ENCODE measurements around the gene VCL.
A peak's percentile ranks its signal among the peaks of the same experiment; 100 is the strongest.

The VCL gene

DNA sequence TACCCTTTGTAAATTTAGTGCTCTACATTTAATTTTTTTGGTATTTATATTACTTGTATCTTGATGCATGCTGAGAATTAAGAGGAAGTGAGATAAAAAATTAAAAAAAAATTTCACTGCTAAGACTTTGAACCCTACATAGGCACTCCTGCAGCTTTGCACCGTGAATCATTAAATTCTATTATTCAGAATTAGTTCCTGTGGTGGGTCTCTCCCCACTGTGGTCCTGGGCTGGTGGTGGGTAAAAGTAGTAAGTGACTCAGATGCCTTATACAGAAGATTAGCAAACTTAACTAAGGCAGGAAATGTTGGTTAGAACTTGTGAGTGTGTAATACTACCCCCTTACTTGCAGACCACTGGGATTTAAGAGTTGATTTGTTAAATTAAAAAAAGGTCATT lies 80.1 kb downstream of the VCL start:
- TF ChIP-seq POLR2A (IDR thresholded peaks at IDR 0.05; ENCODE audit: low read length) (no peak), GATA1 (IDR thresholded peaks at IDR 0.05; ENCODE audit: low read depth, low read length) (no peak)
- no peak for DNase-seq

DNA sequence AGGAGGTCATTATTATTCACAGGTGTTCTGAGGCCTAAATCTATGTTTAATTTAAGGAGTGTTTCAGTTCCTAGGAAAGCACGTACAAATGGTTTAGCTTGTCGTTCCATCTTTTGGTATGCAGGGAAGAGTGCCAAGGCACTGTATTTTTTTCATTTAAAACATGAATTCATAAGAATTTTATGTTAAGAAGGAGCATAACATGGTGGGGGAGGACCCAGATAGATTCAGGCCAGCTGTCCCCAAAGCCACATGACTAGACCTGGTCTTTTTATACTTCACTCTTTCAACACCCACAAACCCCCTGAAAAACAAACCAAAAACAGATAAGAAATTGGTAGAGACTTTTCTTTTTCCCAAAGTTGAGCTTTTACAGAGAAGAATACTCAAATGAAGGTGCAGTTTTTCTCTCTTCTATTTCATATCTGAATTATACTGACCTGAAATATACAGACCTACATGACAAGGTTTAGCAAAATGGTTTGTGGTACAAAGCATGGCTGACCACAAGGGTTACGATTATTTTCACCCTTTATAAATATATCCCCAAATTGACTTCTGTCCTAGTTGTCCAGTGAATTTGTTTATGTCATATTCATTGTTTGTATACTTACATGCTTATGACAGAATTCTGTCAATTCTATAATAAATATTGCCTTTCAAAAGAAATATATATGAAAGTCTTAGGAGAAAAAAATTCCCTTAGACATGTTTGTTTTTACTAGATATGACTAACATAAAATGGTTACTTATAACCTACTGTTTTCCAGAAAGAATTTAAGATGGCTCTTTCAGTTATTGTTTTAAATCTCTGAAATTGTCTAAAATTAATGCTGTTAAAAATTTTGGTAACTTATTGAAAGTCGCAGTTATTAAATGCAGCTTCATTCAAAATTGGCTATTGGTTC lies 81.4 kb downstream of the VCL start:
- no peak for DNase-seq
- no peak for TF ChIP-seq GATA1 (IDR thresholded peaks at IDR 0.05; ENCODE audit: low read depth, low read length)
- no peak for TF ChIP-seq POLR2A (IDR thresholded peaks at IDR 0.05; ENCODE audit: low read length)

DNA sequence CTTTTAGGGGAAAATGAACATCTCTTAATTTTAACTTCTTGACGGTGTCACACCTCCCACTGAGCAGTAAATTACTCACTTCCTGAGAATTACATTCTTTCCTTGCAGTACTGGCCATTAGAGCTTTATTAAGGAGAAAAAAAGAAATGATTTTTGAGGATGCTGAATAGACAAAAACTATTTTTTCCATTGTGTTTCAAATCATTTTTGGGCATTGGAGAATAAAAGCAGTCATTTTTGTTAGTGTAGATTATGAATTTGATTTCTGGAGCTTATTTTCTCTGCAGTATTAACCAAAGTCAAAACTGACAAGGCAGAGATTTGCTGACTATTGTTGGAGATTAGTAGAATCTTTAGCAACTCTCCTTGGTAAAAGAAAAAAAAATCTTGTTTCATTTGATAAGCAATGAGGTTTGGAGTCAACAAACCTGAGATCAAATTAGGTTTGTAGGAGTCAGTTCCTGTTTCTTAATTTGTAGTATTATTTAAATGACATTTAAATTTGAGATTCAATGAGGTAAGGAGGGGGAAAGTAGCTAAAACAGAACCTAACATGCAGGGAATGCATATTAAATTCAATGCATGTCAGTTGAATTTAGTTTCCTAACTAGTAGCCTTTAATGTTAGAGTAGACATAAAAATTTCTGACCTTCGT lies 82.1 kb downstream of the VCL start:
- no peak for TF ChIP-seq GATA1 (IDR thresholded peaks at IDR 0.05; ENCODE audit: low read depth, low read length)
- TF ChIP-seq POLR2A (IDR thresholded peaks at IDR 0.05; ENCODE audit: low read length), result no peak
- DNase-seq, result no peak

DNA sequence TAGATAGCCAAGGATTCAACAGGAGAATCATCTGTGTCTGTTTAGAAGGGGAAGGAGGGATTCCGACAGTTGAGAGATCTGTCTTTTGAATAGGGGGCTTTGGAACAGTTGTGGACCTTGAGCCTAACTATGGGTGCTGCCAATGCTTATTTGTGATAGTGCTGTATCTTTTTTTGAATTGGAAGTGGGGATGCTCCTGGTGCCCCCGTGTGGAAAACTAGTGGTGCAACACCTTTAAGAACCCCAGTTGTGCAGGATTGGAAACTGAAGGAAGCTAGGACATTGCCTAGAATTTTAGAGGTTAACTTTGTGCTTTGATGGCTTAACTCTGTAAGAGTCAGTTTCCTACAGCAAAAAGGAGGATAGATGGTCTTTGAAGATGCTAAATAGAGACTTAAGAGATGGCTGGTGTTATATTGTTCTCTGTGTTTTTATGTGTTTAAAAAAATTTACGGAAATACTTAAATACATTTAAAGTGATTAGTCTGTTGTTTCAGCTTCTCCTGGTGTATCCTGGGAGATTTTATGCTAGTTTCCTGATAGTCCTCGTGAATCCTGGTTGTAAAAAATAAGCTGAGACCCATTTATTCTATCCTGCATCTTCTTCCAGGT lies 83.4 kb downstream of the VCL start:
- TF ChIP-seq GATA1 (IDR thresholded peaks at IDR 0.05; ENCODE audit: low read depth, low read length) (no peak), POLR2A (IDR thresholded peaks at IDR 0.05; ENCODE audit: low read length) (no peak)

DNA sequence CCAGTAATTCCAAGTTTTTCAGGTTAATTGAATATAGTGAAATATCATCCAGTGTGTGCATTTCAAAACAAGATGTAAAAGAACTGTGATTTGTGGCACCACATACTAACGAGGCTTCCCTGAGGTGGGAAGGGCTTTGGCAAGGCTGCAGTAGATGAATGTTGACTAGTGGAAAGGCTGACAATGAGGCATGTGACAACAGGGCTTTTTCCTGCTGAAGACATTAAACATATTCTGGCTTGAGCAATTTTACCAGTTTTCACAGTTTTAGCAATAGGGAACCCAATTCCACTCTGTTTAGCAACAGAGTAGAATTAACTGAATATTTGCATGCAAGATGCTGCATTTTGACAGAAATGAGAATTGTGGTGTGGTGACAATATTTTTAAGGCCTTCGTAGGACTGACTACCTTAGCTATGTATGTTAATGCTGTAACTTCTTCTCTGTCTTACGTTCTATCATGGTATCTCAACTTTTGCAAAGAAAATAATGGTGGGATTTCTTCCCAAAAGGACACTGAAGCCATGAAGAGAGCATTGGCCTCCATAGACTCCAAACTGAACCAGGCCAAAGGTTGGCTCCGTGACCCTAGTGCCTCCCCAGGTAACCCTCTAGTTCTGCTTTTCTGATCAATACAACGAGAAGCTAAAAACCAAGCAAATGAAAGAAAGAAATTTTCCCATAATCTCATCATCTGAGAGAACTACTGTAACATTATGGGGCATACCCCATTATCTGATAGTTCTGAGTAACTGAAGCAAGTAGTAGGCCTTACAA lies 84.2 kb downstream of the VCL start:
- DNase-seq, result no peak
- no peak for TF ChIP-seq GATA1 (IDR thresholded peaks at IDR 0.05; ENCODE audit: low read depth, low read length)
- no peak for TF ChIP-seq POLR2A (IDR thresholded peaks at IDR 0.05; ENCODE audit: low read length)

More for the DNA sequence above, 83.4 kb downstream of the VCL start:
- DNase-seq, result peak; percentile 67 to 80

DNA sequence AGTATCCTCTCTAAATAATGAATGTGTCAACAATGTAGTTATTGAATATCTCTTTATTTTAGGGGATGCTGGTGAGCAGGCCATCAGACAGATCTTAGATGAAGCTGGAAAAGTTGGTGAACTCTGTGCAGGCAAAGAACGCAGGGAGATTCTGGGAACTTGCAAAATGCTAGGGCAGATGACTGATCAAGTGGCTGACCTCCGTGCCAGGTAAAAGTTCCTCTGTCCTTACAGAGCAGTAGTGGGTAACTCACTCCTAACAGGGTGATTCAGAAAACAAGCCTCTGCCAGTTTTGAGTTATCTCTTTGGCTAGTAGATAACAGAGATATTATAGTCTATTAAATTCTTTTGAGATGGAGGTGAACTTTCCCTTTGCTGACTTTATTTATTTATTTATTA lies 85.4 kb downstream of the VCL start:
- DNase-seq, result no peak
- TF ChIP-seq GATA1 (IDR thresholded peaks at IDR 0.05; ENCODE audit: low read depth, low read length) (no peak), POLR2A (IDR thresholded peaks at IDR 0.05; ENCODE audit: low read length) (no peak)

DNA sequence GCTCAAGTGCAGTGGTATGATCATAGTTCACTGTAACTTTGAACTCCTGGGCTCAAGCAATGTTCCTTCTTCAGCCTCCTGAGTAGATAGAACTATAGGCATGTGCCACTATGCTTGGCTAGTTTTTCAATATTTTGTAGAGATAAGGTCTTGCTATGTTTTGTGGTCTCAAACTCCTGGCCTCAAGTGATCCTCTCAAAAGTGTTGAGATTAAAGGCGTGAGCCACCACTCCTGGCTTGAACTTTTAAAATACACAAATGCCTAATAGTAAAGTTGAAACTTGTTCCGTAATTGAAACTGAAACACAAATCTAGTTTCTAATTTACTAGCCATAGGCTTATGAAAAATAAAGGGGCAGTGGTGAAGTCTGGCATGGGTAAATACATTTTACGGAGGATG lies 87.0 kb downstream of the VCL start:
- no peak for TF ChIP-seq GATA1 (IDR thresholded peaks at IDR 0.05; ENCODE audit: low read depth, low read length)
- no peak for TF ChIP-seq POLR2A (IDR thresholded peaks at IDR 0.05; ENCODE audit: low read length)

DNA sequence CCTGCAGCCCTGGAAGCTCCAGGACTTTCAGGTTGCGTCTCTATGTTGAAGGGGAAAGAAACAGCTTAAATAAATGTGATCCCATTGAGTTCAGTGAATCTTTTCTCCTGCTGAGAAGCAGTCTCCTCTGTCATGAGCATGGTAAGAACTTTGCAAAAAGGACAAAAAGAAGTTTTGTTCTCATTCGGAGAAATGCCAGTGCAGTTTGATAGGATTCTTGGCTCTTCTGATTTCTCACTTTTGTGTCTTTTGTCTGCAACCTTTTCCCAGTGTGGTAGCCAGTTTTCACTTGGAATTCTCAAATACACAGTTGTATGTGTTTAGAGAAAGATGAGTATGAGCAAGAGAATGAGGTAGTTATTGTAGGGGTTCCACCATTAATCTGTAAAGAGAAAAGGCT lies 88.4 kb downstream of the VCL start:
- TF ChIP-seq POLR2A (IDR thresholded peaks at IDR 0.05; ENCODE audit: low read length) (no peak), GATA1 (IDR thresholded peaks at IDR 0.05; ENCODE audit: low read depth, low read length) (no peak)
- DNase-seq, result no peak

More for the DNA sequence above, 87.0 kb downstream of the VCL start:
- DNase-seq, result no peak

DNA sequence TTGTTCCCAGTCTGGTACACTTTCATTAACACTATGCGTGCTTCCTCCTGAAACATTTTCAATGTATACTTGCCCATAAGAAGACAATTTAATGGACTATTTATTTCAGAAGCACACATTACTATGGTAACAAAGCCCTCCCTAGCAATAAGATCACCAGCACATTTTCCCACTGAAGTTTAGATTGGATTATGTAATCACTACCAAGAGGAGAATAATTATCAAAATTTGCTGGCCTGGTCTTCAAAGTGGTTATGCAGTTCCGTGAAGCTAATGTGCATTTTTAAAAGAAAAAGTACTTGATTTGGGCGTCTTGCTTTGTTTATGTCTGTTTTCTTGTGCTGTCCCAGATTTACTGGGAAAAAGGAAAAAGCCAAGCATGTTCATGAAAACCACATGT lies 90.8 kb downstream of the VCL start:
- TF ChIP-seq POLR2A (IDR thresholded peaks at IDR 0.05; ENCODE audit: low read length) (no peak), GATA1 (IDR thresholded peaks at IDR 0.05; ENCODE audit: low read depth, low read length) (no peak)
- no peak for DNase-seq

DNA sequence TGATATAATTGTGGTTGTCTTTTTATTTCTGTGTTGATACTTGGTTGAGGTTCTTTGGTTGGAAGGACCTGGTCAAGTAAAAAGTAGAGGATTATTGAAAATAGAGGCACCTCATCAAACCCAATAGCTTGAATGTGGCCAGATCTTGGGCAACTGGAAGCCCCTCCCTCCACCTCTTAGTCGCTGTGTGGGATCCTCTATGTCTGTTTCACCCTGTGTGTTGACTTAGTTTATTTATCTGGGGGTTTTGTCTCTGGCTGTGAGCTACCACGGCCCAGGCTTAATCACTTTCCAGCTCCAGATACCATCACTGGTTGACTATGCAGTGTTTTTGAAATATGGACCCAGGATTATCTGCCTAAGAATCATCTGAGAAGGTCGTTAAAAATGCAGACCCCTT lies 94.5 kb downstream of the VCL start:
- TF ChIP-seq POLR2A (IDR thresholded peaks at IDR 0.05; ENCODE audit: low read length) (no peak), GATA1 (IDR thresholded peaks at IDR 0.05; ENCODE audit: low read depth, low read length) (no peak)
- no peak for DNase-seq

DNA sequence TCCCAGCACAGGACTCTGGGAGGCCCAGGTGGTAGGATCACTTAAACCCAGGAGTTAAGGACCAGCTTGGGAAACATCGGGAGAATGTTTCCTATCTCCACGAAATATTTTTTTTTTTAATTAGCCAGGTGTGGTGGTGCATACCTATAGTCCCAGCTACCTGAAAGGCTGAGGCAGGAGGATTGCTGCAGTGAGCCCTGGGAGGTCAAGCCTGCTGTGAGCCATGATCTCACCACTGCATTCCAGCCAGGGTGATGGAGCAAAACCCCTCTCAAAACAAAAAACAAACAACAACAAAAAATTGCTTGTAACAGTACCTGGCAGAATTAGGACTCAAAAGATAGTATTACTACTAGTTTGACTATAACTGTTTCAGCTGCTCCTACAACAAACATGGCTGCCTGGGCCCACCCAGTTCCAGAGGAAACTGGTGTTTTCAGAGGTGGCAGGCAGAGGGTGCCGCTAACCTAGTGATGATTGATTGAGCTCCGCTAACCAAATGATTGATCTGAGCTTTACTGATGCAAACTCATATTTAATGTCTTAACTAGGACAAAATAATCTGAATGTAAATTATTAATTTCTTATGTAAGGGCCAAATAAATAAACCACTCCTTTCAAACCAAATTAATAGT lies 95.7 kb downstream of the VCL start:
- DNase-seq, result peak in 1 of 2 experiments; percentile 14
- no peak for TF ChIP-seq POLR2A (IDR thresholded peaks at IDR 0.05; ENCODE audit: low read length)
- no peak for TF ChIP-seq GATA1 (IDR thresholded peaks at IDR 0.05; ENCODE audit: low read depth, low read length)

DNA sequence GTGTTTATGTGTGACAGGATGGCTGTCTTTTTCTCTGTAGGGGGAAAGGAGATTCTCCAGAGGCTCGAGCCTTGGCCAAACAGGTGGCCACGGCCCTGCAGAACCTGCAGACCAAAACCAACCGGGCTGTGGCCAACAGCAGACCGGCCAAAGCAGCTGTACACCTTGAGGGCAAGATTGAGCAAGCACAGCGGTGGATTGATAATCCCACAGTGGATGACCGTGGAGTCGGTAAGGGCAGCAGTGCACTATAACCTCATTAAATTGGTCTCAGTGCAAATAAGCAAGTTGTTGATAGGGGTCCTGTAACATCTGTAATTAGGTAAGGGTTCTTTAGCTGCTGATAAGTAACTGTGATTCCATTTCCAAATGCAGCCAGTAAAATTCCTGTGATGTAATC lies 96.3 kb downstream of the VCL start:
- no peak for DNase-seq
- TF ChIP-seq GATA1 (IDR thresholded peaks at IDR 0.05; ENCODE audit: low read depth, low read length) (no peak), POLR2A (IDR thresholded peaks at IDR 0.05; ENCODE audit: low read length) (no peak)

DNA sequence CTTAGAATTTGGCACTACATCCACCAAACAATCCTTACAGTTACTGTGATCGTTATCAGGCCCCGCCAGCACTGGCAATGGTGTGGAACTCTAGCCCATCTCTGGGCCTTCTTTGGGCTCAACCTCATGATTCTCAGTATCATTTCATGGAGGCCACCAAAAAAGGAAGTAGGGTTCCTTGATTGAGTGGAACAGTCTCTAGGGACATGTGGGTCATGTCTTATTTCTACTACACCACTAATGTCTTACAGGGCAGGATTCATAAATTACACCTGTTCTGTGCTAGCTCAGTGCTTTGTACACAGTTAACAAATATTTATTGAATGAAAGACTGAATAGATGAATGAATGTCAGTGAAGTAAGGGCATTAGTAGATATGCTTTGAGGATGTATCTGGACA lies 98.9 kb downstream of the VCL start:
- DNase-seq, result no peak
- no peak for TF ChIP-seq POLR2A (IDR thresholded peaks at IDR 0.05; ENCODE audit: low read length)
- no peak for TF ChIP-seq GATA1 (IDR thresholded peaks at IDR 0.05; ENCODE audit: low read depth, low read length)
